HG03439 (cell line): Measurements from ENCODE around the gene TMEM143.
"Not testable (repeated sequence)": the region's sequence is repeated elsewhere in the genome, so short reads cannot be mapped to it uniquely, and the experiment has no call there.

Source experiments
- ATAC-seq: cut with Tn5 transposase; IDR thresholded peaks from one replicate; pipeline ENCODE4 v1.9.1; 2021; ENCODE audit warnings: mild to moderate bottlenecking, moderate library complexity; ENCODE audit not compliant: unreplicated experiment

TMEM143 gene

GRCh38 chr19:48391100-48392005, 27.6 kb upstream of the TMEM143 start, which contains the start of gene KDELR1:
KDELR1 (minus strand) TSS chr19:48391551; CDS start chr19:48391358, 193 bp downstream.
- ATAC-seq: peak; percentile 75

- ATAC-seq: peak; percentile 46
Observed at GRCh38 chr19:48390188-48391099, 26.7 kb upstream of the TMEM143 start.

- ATAC-seq: no peak
Observed at GRCh38 chr19:48386981-48387380, 23.2 kb upstream of the TMEM143 start.

DNA sequence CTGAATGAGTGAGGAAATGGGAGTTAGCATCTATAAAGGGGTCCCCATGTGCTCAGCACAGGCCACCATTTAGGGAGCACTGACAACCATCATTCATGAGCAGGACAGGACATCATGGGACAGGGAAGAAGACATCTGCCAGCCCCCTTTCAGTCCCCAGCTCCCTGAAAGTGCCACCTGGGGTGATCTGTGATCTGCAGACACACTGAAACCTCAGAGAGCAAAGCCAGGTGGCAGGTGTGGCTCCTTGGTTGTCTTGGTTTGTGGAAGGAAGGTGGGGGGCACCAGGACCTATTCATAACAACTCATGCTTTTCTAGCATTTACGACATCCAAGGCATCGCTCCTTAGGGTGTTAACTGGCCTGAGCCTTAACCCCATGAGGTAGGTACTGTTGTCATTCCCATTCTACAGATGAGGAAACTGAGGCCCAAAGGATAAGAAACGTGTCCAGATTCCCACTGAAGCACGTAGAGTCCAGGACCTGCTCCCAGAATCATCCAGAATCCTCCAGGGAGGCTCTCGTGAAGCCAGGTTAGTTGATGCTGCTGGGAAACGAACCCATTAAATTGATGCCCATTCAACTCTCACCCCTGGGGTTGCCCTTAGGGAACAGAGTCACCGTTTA, 21.8 kb upstream of the TMEM143 start:
- no peak for ATAC-seq

DNA sequence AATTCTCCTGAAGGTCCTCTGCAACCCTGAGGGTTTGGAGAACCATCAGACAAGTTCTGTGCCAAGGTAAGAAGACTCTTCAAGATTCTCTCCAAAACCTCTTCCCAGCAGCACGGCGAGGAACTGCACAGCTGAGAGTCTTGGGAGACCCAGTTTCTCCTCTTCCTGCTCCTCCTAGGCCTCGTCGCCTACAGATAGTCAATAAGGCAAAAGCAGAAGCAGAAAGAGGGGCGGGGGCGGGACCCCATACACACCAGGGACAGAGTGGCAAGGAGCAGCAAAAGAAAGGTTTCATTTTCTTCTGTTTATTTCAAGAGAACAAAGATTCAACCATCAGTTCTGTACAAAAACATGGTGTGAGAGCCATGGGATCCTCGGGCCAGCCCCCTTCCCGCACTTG, 18.5 kb upstream of the TMEM143 start:
- ATAC-seq: no peak

- no peak for ATAC-seq
Observed at GRCh38 chr19:48381178-48381950, 17.6 kb upstream of the TMEM143 start.

DNA sequence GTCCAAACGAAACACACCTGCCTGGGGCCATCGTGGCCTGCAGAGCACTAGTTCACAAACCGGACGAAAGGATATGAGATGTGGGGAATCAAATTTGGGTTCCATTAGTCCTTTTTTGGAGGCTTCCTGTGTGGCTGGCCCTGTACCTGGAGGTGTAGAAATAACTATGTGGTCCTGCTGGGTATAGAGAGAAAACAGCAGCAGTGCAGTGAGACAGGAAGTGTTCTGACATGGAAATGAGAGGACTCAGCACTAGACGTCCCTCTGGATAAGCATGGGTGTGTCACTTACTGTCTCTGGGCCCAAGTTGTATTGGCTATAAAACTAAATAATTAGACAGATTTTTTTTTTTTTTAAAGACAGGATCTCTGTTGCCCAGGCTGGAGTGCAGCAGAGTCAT, 15.3 kb upstream of the TMEM143 start:
- no peak for ATAC-seq

GRCh38 chr19:48378194-48378570, 14.4 kb upstream of the TMEM143 start:
- ATAC-seq: no peak

GRCh38 chr19:48373567-48373966, 9.8 kb upstream of the TMEM143 start:
- no peak for ATAC-seq

DNA sequence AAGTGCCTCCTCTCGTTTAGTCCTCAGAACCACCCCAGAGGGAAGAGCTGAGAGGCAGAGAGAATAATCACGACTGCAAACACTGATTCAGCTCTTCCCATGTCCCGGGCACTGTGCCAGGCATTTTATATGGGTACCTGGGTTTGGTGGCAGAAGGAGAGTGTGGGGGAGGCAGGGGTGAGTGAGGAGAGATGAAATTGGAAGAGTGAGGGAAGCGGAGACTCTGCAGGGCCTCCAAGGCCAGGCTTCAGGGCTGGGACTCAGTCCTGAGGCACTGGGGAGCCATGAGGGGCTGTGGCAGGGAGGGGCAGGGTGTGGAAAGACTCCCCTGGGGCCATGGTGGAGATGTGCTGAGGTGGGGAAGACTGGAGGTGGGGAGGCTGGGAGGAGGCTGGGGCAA, 9.2 kb upstream of the TMEM143 start:
- ATAC-seq: no peak

DNA sequence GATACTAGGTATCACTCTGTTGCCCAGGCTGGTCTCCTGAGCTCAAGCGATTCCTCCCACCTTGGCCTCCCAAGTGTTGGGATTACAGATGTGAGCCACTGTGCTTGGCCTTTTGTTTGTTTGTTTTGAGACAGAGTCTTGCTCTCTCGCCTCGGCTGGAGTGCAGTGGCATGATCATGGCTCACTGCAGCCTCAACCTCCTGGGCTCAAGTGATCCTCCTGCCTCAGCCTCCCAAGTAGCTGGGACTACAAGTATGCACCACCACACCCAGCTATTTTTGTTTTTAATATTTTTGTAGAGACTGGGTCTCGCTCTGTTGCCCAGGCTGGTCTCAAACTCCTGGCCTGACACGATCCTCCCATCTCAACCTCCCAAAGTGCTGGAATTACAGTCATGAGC, 8.0 kb upstream of the TMEM143 start:
- not testable (repeated sequence) for ATAC-seq

- ATAC-seq: no peak
Observed at GRCh38 chr19:48371367-48371766, 7.6 kb upstream of the TMEM143 start.

- ATAC-seq: no peak
Observed at GRCh38 chr19:48370955-48371354, 7.2 kb upstream of the TMEM143 start.

DNA sequence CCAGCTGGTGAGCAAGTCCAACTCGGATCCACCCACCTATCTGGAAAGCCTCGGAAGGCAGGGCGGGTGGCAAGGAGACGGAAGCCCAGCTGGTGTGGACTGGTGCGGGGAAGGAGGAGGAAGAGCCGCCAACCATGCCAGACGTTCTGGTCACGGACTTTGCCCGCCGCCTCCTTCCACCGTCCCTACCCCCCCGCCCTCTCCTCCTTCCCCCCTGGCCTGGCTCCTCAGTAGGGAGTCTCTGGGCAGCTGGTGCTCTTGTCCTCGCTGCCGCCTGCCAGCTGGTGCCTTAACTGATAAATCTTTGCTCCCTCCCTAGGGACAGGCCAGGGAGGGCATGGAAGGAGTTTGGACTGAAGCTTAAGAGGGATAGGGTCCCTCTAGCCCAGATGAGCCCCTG, 5.2 kb upstream of the TMEM143 start:
- no peak for ATAC-seq

GRCh38 chr19:48367855-48368254, 4.1 kb upstream of the TMEM143 start:
- no peak for ATAC-seq

GRCh38 chr19:48365602-48366001, 1.9 kb upstream of the TMEM143 start:
- ATAC-seq: no peak

DNA sequence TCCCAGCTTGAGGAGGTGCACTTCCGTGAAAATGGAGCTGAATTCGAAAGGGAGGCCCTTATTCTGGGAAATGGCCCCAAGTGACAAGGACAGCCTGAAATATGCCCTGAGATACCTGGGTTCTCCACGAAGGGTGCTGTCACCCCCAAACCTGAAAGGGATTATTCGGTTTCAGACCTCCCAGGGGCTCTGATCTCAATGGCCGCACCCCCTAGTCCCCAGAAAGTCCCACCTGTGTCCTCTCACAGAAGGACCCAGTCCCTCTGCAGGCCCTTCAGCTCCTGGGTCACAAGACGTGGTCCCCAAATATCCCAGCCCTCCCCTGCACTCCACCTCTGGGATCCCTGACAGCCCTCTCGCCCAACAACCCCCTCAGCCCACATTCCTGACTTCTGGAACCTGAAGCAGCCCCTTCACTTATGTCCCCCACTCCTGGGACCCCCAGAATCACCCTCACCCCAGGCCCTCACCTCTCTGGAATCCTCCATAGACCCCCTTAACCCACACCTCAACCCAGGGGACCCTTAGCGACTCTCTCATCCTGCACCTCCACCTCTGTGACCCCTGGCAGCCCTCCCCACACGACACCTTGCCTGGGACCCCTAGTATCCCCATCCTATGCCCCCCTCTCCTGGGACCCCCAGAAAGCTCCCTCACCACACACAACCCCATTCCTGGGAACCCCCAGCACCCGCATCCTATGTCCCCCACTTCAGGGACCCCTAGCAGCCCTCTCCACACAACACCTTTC, 1.0 kb upstream of the TMEM143 start:
- no peak for ATAC-seq

- ATAC-seq: peak; percentile 14
Observed at GRCh38 chr19:48363500-48363809, 285 bp downstream of the TMEM143 start.

DNA sequence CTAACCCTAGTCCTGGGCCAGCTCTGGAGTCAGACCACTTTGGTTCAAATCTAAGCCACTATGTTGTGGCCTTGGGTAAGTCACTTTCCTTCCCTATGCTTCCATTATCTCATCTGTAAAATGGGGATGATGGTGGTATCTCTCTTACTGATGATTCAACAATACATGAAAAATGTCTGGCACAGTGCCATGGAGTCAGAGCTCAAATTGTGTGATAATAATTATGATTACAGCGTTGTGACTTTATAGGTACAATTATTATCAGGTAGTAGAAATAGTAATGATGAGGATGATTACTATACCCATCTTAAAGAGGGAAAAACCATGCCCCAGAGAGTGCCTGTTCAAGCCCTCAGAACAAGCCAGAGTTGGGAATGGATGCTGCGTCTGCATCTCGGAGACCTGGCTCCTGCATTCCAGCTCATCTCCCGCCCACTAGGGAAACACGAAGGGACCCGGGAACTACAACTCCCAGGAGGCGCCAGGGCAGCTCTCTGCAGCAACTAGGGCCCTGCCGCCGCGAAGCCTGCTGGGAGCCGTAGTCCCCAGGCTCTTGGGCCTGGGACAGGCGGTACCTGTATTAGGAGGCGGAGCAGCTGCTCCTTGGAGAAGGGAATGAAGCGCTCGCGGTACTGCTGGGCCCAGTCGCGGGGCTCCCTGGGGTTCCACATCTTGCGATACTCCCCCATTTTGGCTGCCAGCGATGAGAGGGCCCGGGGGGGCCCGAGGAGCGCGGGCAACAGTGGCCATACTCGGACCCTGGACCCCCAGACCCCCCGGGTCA, 832 bp downstream of the TMEM143 start:
- ATAC-seq: peak; percentile 52
